GM21529 (cell line): Measurements from ENCODE around the gene BICC1.

Experiments
- ATAC-seq: cut with Tn5 transposase; IDR thresholded peaks from one replicate; pipeline ENCODE4 v1.9.1; 2021; ENCODE audit not compliant: unreplicated experiment

BICC1 gene

GRCh38 chr10:58556516-58557165 lies 44.0 kb downstream of the BICC1 start:
- no peak for ATAC-seq

GRCh38 chr10:58557714-58558113 lies 45.0 kb downstream of the BICC1 start:
- ATAC-seq, result no peak

GRCh38 chr10:58560068-58560467 lies 47.4 kb downstream of the BICC1 start:
- no peak for ATAC-seq

GRCh38 chr10:58565271-58565670 lies 52.6 kb downstream of the BICC1 start:
- ATAC-seq, result no peak

- no peak for ATAC-seq
These were observed 55.0 kb downstream of the BICC1 start for GRCh38 chr10:58567652-58568051.

GRCh38 chr10:58568428-58568935 lies 55.8 kb downstream of the BICC1 start:
- ATAC-seq, result no peak

- no peak for ATAC-seq
These were observed 57.6 kb downstream of the BICC1 start for GRCh38 chr10:58570307-58570723.

GRCh38 chr10:58570979-58571378 lies 58.3 kb downstream of the BICC1 start:
- no peak for ATAC-seq

GRCh38 chr10:58573144-58573543 lies 60.5 kb downstream of the BICC1 start:
- no peak for ATAC-seq

- no peak for ATAC-seq
These were observed 61.4 kb downstream of the BICC1 start for GRCh38 chr10:58574058-58574457.

GRCh38 chr10:58575491-58575890 lies 62.8 kb downstream of the BICC1 start:
- ATAC-seq, result no peak

- ATAC-seq, result no peak
These were observed 64.2 kb downstream of the BICC1 start for GRCh38 chr10:58576751-58577436.

GRCh38 chr10:58577437-58577777 lies 64.7 kb downstream of the BICC1 start:
- ATAC-seq, result no peak

- ATAC-seq, result no peak
These were observed 65.7 kb downstream of the BICC1 start for GRCh38 chr10:58578366-58578765.

- no peak for ATAC-seq
These were observed 66.5 kb downstream of the BICC1 start for GRCh38 chr10:58579011-58579655.

- ATAC-seq, result no peak
These were observed 69.4 kb downstream of the BICC1 start for GRCh38 chr10:58582045-58582444.

GRCh38 chr10:58585435-58585834 lies 72.8 kb downstream of the BICC1 start:
- ATAC-seq, result no peak

GRCh38 chr10:58586282-58587245 lies 73.9 kb downstream of the BICC1 start:
- ATAC-seq, result no peak

GRCh38 chr10:58587676-58588075 lies 75.0 kb downstream of the BICC1 start:
- no peak for ATAC-seq

- no peak for ATAC-seq
These were observed 76.1 kb downstream of the BICC1 start for GRCh38 chr10:58588673-58589265.
